Testis (tissue), 2 donors: ENCODE results near the gene SLC16A6.

Experiments
- CTCF ChIP-seq, 3 experiments: fragments of 450-650 bp in 2 of 3; fragments of 200-600 bp in 1 of 3; sonication (generic) in 1 of 3; IDR thresholded peaks; one replicate each; pipeline ENCODE4 v1.5.1; 2016 to 2019; ENCODE audit warnings: antibody characterized with exemption in 3 of 3, mild to moderate bottlenecking in 2 of 3, moderate library complexity in 1 of 3
- POLR2A ChIP-seq: fragments of 450-650 bp; IDR thresholded peaks from one replicate; pipeline ENCODE4 v1.6.1; 2017; ENCODE audit warnings: antibody characterized with exemption, mild to moderate bottlenecking, moderate library complexity

GRCh38 chr17:68327823-68328557, 37.1 kb upstream of the SLC16A6 start:
- TF ChIP-seq CTCF (IDR thresholded peaks at IDR 0.05) (no peak), POLR2A (no peak)
